GM21381 (cell line): ENCODE measurements around the gene CDC42EP5.
A peak's percentile ranks its signal among the peaks of the same experiment; 100 is the strongest.
"Not testable (repeated sequence)": the region's sequence is repeated elsewhere in the genome, so short reads cannot be mapped to it uniquely, and the experiment has no call there.

ENCODE experiments used
- ATAC-seq: cut with Tn5 transposase; IDR thresholded peaks from one replicate; pipeline ENCODE4 v1.9.1; 2021; ENCODE audit warnings: mild to moderate bottlenecking, moderate library complexity; ENCODE audit not compliant: unreplicated experiment

The CDC42EP5 gene

GRCh38 chr19:54449701-54450069, 23.4 kb downstream of the CDC42EP5 start:
- ATAC-seq: no peak

GRCh38 chr19:54448774-54449700, 24.1 kb downstream of the CDC42EP5 start, which contains the start of gene LENG8:
LENG8 (plus strand) TSS chr19:54449199; CDS start chr19:54451345, 2,146 bp downstream.
- ATAC-seq: peak; percentile 88

GRCh38 chr19:54448040-54448773, 24.9 kb downstream of the CDC42EP5 start:
- ATAC-seq: peak; percentile 5

GRCh38 chr19:54446349-54446748, 26.7 kb downstream of the CDC42EP5 start:
- ATAC-seq: not testable (repeated sequence)

- no peak for ATAC-seq
These were observed 28.4 kb downstream of the CDC42EP5 start for GRCh38 chr19:54444737-54445136.

- ATAC-seq: no peak
These were observed 32.5 kb downstream of the CDC42EP5 start for GRCh38 chr19:54440641-54441040.

- ATAC-seq: no peak
These were observed 33.8 kb downstream of the CDC42EP5 start for GRCh38 chr19:54439174-54439851.

GRCh38 chr19:54436628-54437252, 36.4 kb downstream of the CDC42EP5 start:
- no peak for ATAC-seq

GRCh38 chr19:54436031-54436523, 37.0 kb downstream of the CDC42EP5 start:
- no peak for ATAC-seq

GRCh38 chr19:54435551-54436016, 37.5 kb downstream of the CDC42EP5 start:
- ATAC-seq: no peak

- ATAC-seq: no peak
These were observed 38.3 kb downstream of the CDC42EP5 start for GRCh38 chr19:54434873-54435214.

GRCh38 chr19:54434112-54434872, 38.8 kb downstream of the CDC42EP5 start:
- no peak for ATAC-seq

- ATAC-seq: no peak
These were observed 39.4 kb downstream of the CDC42EP5 start for GRCh38 chr19:54433697-54434096.

- ATAC-seq: no peak
These were observed 40.9 kb downstream of the CDC42EP5 start for GRCh38 chr19:54432144-54432738.

GRCh38 chr19:54431255-54431838, 41.7 kb downstream of the CDC42EP5 start:
- no peak for ATAC-seq

- ATAC-seq: no peak
These were observed 42.5 kb downstream of the CDC42EP5 start for GRCh38 chr19:54430306-54431254.

- ATAC-seq: no peak
These were observed 43.4 kb downstream of the CDC42EP5 start for GRCh38 chr19:54429545-54430227.

- no peak for ATAC-seq
These were observed 44.0 kb downstream of the CDC42EP5 start for GRCh38 chr19:54429176-54429495.
